Measurements from ENCODE around the gene PIGU.
"Not testable (repeated sequence)": the region's sequence is repeated elsewhere in the genome, so short reads cannot be mapped to it uniquely, and the experiment has no call there.

The PIGU gene

GRCh38 chr20:34675993-34676641 is 775 bp downstream of the PIGU start:
- TF ChIP-seq CTCF (conservative IDR thresholded peaks at IDR 0.05; ENCODE audit: control insufficient read depth, insufficient read depth, low read depth, low read length) = no peak
- H3K4me3 ChIP-seq (ENCODE audit: control insufficient read depth, low read depth, low read length) = peak overlapping the region; percentile 81
- no peak for DNase-seq (ENCODE audit: low read depth)

GRCh38 chr20:34675561-34675960 is 1.3 kb downstream of the PIGU start:
- no peak for TF ChIP-seq CTCF (conservative IDR thresholded peaks at IDR 0.05; ENCODE audit: control insufficient read depth, insufficient read depth, low read depth, low read length)
- DNase-seq (ENCODE audit: low read depth) = no peak
- H3K4me3 ChIP-seq (ENCODE audit: control insufficient read depth, low read depth, low read length) = no peak overlapping the region

- no peak for DNase-seq (ENCODE audit: low read depth)
- TF ChIP-seq CTCF (conservative IDR thresholded peaks at IDR 0.05; ENCODE audit: control insufficient read depth, insufficient read depth, low read depth, low read length) = no peak
Measured at GRCh38 chr20:34673412-34673811, 3.5 kb downstream of the PIGU start.

GRCh38 chr20:34669094-34669493 is 7.8 kb downstream of the PIGU start:
- DNase-seq (ENCODE audit: low read depth) = no peak
- no peak overlapping the region for H3K4me3 ChIP-seq (ENCODE audit: control insufficient read depth, low read depth, low read length)
- no peak for TF ChIP-seq CTCF (conservative IDR thresholded peaks at IDR 0.05; ENCODE audit: control insufficient read depth, insufficient read depth, low read depth, low read length)

More at GRCh38 chr20:34673412-34673811, 3.5 kb downstream of the PIGU start:
- no peak overlapping the region for H3K4me3 ChIP-seq (ENCODE audit: control insufficient read depth, low read depth, low read length)

- not testable (repeated sequence) for H3K4me3 ChIP-seq (ENCODE audit: control insufficient read depth, low read depth, low read length); DNase-seq (ENCODE audit: low read depth)
Measured at GRCh38 chr20:34664751-34665150, 12.1 kb downstream of the PIGU start.

- DNase-seq (ENCODE audit: low read depth) = peak; percentile 22
- no peak overlapping the region for H3K4me3 ChIP-seq (ENCODE audit: control insufficient read depth, low read depth, low read length)
- TF ChIP-seq CTCF (conservative IDR thresholded peaks at IDR 0.05; ENCODE audit: control insufficient read depth, insufficient read depth, low read depth, low read length) = no peak
Measured at GRCh38 chr20:34663213-34663943, 13.5 kb downstream of the PIGU start.

- not testable (repeated sequence) for H3K4me3 ChIP-seq (ENCODE audit: control insufficient read depth, low read depth, low read length)
- DNase-seq (ENCODE audit: low read depth) = peak; percentile 27
Measured at GRCh38 chr20:34661811-34662210, 15.1 kb downstream of the PIGU start.

- not testable (repeated sequence) for DNase-seq (ENCODE audit: low read depth); H3K4me3 ChIP-seq (ENCODE audit: control insufficient read depth, low read depth, low read length)
Measured at GRCh38 chr20:34658654-34659053, 18.2 kb downstream of the PIGU start.

Data from fibroblast of mammary gland (primary cell).